T-helper 9 cell (primary cell): ENCODE results near the gene SIPA1.

Source experiments
- DNase-seq: peaks from one replicate; pipeline ENCODE4 v3.0.0-alpha.2; 2020
- total RNA-seq, 2 donors: gene quantifications; one replicate each; lab custom pipeline; 2026; lab: John Stamatoyannopoulos, UW

The SIPA1 gene
- 136 to 286 reads per million in 2 donors for total RNA-seq

- peak; percentile 71 for DNase-seq
These were observed at the start of gene SIPA1 for GRCh38 chr11:65637794-65638419. Gene SIPA1, plus strand, starts transcription at chr11:65638101. Its CDS starts 2,821 bp downstream, at chr11:65640922.

- peak; percentile 66 for DNase-seq
These were observed 49.5 kb upstream of the SIPA1 start for GRCh38 chr11:65588199-65589054.

GRCh38 chr11:65589444-65590239 lies 48.3 kb upstream of the SIPA1 start:
- no peak for DNase-seq

GRCh38 chr11:65590240-65590738 lies 47.6 kb upstream of the SIPA1 start:
- no peak for DNase-seq

GRCh38 chr11:65591939-65592857 lies 45.7 kb upstream of the SIPA1 start:
- DNase-seq = no peak

GRCh38 chr11:65592858-65593517 lies 44.9 kb upstream of the SIPA1 start:
- DNase-seq = no peak

GRCh38 chr11:65593518-65594414 lies 44.1 kb upstream of the SIPA1 start:
- DNase-seq = peak; percentile 30

- DNase-seq = no peak
These were observed 42.8 kb upstream of the SIPA1 start for GRCh38 chr11:65595131-65595530.

- DNase-seq = no peak
These were observed 42.2 kb upstream of the SIPA1 start, which contains the start of gene KCNK7 for GRCh38 chr11:65595543-65596281. Gene KCNK7, minus strand, starts transcription at chr11:65595800. Its CDS starts 28 bp downstream, at chr11:65595772.

- no peak for DNase-seq
These were observed 41.4 kb upstream of the SIPA1 start for GRCh38 chr11:65596520-65596919.

GRCh38 chr11:65598258-65598699 lies 39.6 kb upstream of the SIPA1 start:
- DNase-seq = no peak

- DNase-seq = no peak
These were observed 38.5 kb upstream of the SIPA1 start for GRCh38 chr11:65599216-65599954.

- DNase-seq = no peak
These were observed 38.0 kb upstream of the SIPA1 start for GRCh38 chr11:65599955-65600246.

GRCh38 chr11:65604258-65604657 lies 33.6 kb upstream of the SIPA1 start:
- DNase-seq = no peak

GRCh38 chr11:65606876-65607613 lies 30.9 kb upstream of the SIPA1 start:
- no peak for DNase-seq

GRCh38 chr11:65607614-65608426 lies 30.1 kb upstream of the SIPA1 start:
- DNase-seq = no peak

- DNase-seq = no peak
These were observed 28.7 kb upstream of the SIPA1 start for GRCh38 chr11:65609229-65609628.
